ENCODE measurements around the gene DLX4.

DNA sequence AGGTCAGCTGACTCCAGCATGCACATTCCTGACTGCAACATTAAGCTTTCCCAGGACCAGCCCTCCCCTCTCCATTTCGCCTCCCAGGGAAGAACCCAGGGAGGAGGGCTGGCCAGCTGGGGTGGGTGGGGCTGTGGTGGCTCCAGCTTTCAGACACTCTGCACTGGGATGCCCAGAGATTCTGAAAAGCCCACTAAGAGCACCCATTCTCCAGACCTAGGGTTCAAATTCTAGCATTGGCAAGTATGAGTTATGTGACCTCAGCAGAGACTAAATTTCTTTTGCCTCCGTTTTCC, 18.2 kb downstream of the DLX4 start:
- TF ChIP-seq POLR2AphosphoS5 (IDR thresholded peaks at IDR 0.05; ENCODE audit: low read depth, low read length): no peak
- no peak for TF ChIP-seq POLR2A (IDR thresholded peaks at IDR 0.05; ENCODE audit: low read depth, low read length)
- no peak for TF ChIP-seq TAF1 (IDR thresholded peaks at IDR 0.05; ENCODE audit: borderline replicate concordance, low read depth, low read length)
